Measurements from ENCODE around the gene R3HCC1L. TPM values are rescaled to one million over a fixed set of nuclear protein-coding genes. Genes with fewer than 3 reads are reported as not detected.

Gene R3HCC1L
- total and polyA plus RNA-seq, 2 of the 4 experiments (the other 2 are of a cell fraction): 8.3 to 14.7 TPM

- TF ChIP-seq MXI1 (IDR thresholded peaks at IDR 0.05; ENCODE audit: borderline replicate concordance, low read depth, low read length) (no peak), POLR2A (IDR thresholded peaks at IDR 0.05; ENCODE audit: low read depth, low read length) (no peak), RCOR1 (IDR thresholded peaks at IDR 0.05; ENCODE audit: insufficient replicate concordance, low read length) (no peak), MAZ (IDR thresholded peaks at IDR 0.05; ENCODE audit: borderline replicate concordance, low read depth, low read length) (no peak)
These were observed 136.3 kb downstream of the R3HCC1L start (continued) for GRCh38 chr10:98270786-98271185.

DNA sequence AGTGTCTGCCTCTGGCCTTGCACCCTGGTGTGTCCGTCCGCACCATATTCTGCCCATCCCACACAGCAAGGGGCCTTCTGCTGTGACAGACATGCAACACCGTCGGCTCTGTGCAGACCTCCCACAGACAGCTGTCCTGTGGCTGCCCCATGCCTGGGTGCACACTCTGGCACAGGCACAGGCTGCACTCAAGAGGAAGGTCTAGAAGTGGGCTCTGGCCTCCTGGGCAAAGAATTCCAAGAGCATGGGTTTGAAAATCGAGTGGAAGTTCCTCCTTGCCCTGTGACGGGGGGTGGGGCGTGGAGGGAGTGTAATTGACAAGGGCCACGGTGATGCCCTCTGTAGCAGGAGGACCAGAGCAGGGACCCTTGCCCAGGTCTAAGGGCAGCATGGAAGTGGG, 137.8 kb downstream of the R3HCC1L start:
- 92% methylated on average over 5 of the region's 8 CpGs; no CpG with 5 or more reads in 1 of the 2 experiments for WGBS, 2 experiments (ENCODE audit: extremely low coverage in 2 of 2, insufficient read length in 1 of 2)
- POLR2A ChIA-PET (ENCODE audit: unreplicated experiment): no interaction called here
- no TSS peak for BruUV-seq (replicated peaks)

More for the DNA sequence above, 137.8 kb downstream of the R3HCC1L start:
- no peak overlapping the region for H2BK120ac ChIP-seq (ENCODE audit: low read depth, low read length)
- H2BK15ac ChIP-seq (ENCODE audit: low read depth, low read length): no peak overlapping the region
- in situ Hi-C loops (cut with MboI; ENCODE audit: low sequenced_read_pairs) (no loop called here), intact Hi-C loops (cut with micrococcal nuclease) (no loop called here), dilution Hi-C loops (cut with HindIII; ENCODE audit: low sequenced_read_pairs, unreplicated experiment) (no loop called here)
- no peak overlapping the region for H2AFZ ChIP-seq (replicated peaks; ENCODE audit: low read length, poor library complexity)
- H3K14ac ChIP-seq (replicated peaks; ENCODE audit: low read depth, low read length): no peak overlapping the region
- ATAC-seq (ENCODE audit: low read depth): no peak
- H3K23ac ChIP-seq (ENCODE audit: low read depth, low read length): no peak overlapping the region
- no peak overlapping the region for H3K4ac ChIP-seq (ENCODE audit: low read depth, low read length)
- H2AK5ac ChIP-seq (ENCODE audit: low read depth, low read length): 0 out of 2 replicates have a peak overlapping the region, but pooled peaks have one; percentile 8
- H3K4me3 ChIP-seq (ENCODE audit: insufficient read depth, low read depth, low read length): no peak overlapping the region
- H3K27me3 ChIP-seq (ENCODE audit: control insufficient read depth, insufficient read depth, low read length): peaks cover 12% of the 10 kb centered on the region
- H3K27ac ChIP-seq (ENCODE audit: insufficient read depth, low read length): no peak overlapping the region
- H3K79me1 ChIP-seq (ENCODE audit: low read depth in 1 of 2, low read length in 2 of 2): peaks cover 0 to 4% of the 10 kb centered on the region in 2 experiments; a peak in 1 of 4 replicates
- no peak overlapping the region for H3K56ac ChIP-seq (ENCODE audit: extremely low read depth, insufficient read depth, low read length)
- no peak overlapping the region for H4K5ac ChIP-seq (ENCODE audit: low read depth, low read length)
- peaks cover 12% of the 10 kb centered on the region for H3K9me1 ChIP-seq (ENCODE audit: insufficient read depth, low read length)
- TF ChIP-seq BHLHE40 (IDR thresholded peaks at IDR 0.05; ENCODE audit: low read depth, low read length) (no peak), MAFK (IDR thresholded peaks at IDR 0.05; ENCODE audit: low read depth, low read length) (no peak)
- CTCF ChIA-PET: interaction anchor here (1.3 to 1.7 kb wide), 2 partner anchors 17 to 37 kb away, joined by 3 to 5 read pairs; no protein-coding TSS in a partner anchor
- H4K8ac ChIP-seq (ENCODE audit: low read depth in 2 of 2, low read length in 2 of 2): no peak overlapping the region
- no peak overlapping the region for H3K4me2 ChIP-seq (ENCODE audit: low read depth, low read length)
- peaks cover 21% of the 10 kb centered on the region for H3K4me1 ChIP-seq (ENCODE audit: control insufficient read depth, insufficient read depth, low read length)
- H4K20me1 ChIP-seq (ENCODE audit: insufficient read depth, low read length): no peaks in the 10 kb centered on the region
- H3K36me3 ChIP-seq (ENCODE audit: control insufficient read depth, insufficient read depth, low read length): no peaks in the 10 kb centered on the region
- no peak for DNase-seq
- H3K9ac ChIP-seq (ENCODE audit: low read depth, low read length): no peak overlapping the region
- H4K91ac ChIP-seq (ENCODE audit: insufficient read depth, low read depth, low read length): no peak overlapping the region
- no peak overlapping the region for H2BK20ac ChIP-seq (ENCODE audit: low read depth, low read length)
- no peak overlapping the region for H3K18ac ChIP-seq (ENCODE audit: low read depth, low read length)
- no peak overlapping the region for H2AK9ac ChIP-seq (replicated peaks; ENCODE audit: low read depth, low read length, poor library complexity)
- H3K9me3 ChIP-seq (ENCODE audit: control insufficient read depth, insufficient read depth, low read length): no peaks in the 10 kb centered on the region; the same call in 1 of the 2 replicates
- H2BK5ac ChIP-seq (ENCODE audit: low read depth, low read length, poor library complexity, severe bottlenecking): no peak overlapping the region
